Ammon's horn (tissue), 1 donor: ENCODE results near the gene IRX2.

Source experiments
- DNase-seq: peaks from one replicate; pipeline ENCODE4 v3.0.0-alpha.2; 2016; ENCODE audit warnings: low spot score

The IRX2 gene

DNA sequence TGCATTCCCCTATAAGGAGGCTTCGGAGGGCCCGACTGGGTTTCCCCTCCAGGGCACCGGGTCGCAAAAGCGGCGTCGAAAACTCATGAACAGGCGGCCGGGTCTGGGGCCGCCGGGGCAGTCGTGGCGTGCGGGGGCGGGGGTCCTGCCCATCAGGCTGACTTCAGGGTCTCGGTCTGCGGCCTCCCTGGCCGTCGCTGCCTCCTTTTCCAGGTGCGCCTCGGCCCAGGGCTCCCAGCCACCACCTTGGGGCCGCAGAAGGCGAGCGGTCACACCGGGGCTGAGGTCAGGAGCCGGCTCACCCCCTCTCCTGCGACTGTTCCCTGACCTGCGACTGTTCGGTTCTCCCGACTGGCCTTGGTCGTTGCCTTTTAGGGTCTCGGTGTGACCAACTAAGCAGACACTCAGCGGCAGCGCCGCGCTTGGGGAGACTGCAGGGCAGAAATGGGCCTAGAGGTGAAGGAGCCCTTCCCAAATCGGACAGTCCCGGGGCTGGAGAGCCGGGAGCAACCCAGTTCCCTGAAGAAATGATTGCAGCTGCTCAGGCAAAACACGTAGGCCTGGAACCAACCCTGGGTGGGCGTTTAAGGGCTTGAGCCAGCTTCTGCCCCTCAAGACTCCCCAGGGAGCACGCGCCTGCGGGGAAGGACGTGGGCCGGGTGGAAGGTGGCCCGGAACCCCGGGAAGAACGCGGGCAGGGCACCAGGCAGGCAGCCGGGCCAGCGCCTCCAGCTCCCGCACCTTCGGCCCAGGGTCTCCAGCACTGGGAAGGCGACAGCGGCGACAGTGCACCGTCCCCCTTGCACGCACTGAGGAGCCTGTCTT, 11.2 kb downstream of the IRX2 start:
- no peak for DNase-seq

- DNase-seq: no peak
Observed at GRCh38 chr5:2739360-2740050, 12.0 kb downstream of the IRX2 start.

DNA sequence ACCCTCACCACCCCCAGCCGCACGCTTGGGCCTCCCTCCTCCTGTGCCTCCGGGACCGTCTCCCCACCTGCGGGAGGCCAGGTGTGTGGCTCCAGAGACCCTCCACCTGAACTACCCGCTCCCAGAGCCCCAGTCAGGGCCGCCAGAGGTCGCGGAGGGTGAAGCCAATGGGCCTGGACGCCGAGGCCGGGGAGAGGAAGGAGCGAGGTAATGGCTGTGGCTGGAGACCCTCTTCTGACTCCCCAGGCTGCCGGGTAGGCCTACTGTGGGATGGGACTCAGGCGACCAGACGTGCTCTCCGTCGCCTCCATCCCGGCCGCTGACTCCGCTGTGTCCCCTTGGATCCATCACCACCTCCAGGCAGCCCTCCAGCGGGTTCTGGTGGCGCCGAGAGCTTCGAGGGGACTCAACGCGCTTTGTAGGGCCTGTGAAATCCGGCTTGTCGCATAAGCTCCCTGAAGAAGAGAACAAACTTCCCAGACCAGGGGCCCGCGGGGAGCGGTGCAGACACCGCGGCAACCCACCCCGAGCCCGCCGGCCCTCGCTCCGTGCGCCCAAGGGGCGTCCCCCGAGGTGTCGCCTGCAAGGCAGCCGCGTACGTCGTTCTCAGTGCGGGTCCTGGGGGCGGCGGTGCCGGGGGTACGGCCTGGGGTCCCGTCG, 12.6 kb downstream of the IRX2 start:
- no peak for DNase-seq

- no peak for DNase-seq
Observed at GRCh38 chr5:2738156-2738699, 13.2 kb downstream of the IRX2 start.

- DNase-seq: no peak
Observed at GRCh38 chr5:2737273-2738155, 14.0 kb downstream of the IRX2 start.

DNA sequence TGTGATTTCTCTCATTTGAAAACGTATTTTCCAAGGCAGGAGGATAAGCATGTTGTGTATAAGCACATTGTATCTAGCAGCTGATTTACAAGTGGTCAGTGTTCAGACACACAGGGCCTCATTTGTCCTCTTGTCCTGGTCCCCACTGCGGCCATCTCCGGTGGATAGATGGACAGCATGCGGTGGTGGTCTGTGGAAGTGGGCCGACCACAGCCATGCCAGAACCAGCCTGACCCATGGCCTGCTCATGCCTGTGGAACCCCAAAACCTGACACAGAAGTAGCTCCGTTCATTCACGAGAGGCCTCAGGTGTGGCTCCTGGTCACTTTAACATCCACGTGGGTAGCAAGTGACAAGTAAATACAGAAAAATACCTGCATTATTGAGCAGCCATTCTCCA, 14.6 kb downstream of the IRX2 start:
- DNase-seq: no peak

DNA sequence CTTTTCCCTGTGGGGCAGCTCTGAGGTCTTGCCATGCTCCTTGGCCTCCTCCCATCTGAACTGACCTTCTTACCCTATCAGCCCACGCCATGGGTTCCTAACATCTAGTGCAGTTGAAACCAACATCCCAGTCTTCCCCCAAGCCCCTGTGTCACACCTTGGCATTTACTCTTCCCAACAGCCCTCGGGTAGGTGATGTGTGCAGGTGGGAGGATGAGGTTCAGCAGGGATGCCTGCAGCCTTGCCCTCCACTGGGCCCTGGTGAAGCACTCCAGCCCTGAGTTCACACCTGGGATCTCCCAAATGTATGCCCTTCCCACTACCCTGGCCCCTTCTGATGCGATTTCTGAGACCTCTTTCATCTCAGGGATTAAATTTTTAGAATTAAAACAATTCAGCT, 15.5 kb downstream of the IRX2 start:
- DNase-seq: no peak

DNA sequence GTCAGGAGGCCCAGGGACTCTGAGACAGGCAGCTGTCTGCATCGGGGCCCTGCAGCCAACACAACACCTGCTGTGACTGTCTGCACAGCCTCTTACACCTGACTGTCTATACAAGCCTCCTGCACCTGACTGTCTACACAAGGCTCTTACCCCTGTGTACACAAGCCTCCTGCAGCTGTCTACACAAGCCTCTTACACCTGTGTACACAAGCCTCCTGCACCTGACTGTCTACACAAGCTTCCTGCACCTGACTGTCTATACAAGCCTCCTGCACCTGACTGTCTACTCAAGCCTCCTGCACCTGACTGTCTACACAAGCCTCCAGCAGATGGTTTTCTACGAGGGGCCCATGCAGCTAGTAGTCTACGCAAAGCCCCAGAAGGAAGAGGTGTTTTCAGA, 18.6 kb downstream of the IRX2 start:
- no peak for DNase-seq

GRCh38 chr5:2732004-2732403, 19.5 kb downstream of the IRX2 start:
- no peak for DNase-seq

DNA sequence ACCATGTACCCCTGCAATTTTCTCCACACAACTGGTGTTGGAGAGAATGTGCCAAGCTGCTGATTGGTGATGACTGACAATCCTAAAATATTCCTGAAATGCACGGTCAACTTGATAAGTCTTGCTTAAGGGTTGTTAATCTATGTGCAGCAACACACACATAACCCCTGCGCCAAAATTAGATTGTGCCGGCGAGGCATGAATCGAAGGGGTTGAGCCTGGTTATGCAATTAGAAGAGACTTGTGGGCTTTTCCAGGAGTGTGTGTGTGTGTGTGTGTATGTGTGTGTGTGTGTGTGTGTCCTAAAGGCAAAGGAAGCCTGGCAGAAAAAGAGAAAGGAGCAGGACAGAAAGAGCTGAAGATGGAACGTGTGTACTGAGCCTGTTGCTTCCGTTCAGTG, 22.3 kb downstream of the IRX2 start:
- DNase-seq: no peak

- DNase-seq: no peak
Observed at GRCh38 chr5:2727550-2727949, 23.9 kb downstream of the IRX2 start.

DNA sequence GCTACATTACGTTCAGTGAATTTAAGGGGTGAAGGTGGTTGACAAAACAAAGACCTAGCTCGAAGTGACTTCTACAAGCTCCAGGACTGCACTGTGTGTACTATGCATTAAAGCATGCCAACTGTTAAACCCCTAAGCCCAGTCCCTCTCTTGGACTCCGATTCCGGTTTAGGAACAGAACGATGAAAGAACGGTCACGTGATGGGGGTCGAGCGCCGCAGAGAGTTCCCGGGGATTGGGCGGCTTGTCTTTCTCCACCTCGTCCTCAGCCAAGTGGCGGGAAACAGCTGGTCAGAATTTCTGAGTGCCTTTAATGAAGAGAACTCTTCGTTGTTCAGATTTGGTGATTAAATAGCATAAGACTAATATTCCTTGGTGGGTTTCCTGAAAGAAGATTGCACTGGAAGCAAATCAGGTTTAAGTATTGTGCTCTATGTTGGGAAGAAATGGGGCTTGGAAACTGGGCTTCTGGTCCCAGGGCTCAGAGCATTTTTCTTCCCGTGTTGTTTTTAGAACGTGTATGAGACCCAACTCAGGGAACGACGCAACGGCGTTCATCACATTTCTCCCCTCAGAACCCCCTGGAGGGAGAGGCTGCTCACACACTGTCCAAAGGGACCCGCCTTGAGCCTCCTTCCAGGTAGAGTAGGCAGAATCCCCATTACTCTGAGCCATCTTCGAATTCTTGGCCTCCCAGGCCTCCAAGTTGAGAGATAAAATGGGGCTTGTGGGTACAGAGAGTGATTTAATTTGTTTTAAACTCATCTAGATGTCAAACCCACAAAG, 25.3 kb downstream of the IRX2 start:
- no peak for DNase-seq

DNA sequence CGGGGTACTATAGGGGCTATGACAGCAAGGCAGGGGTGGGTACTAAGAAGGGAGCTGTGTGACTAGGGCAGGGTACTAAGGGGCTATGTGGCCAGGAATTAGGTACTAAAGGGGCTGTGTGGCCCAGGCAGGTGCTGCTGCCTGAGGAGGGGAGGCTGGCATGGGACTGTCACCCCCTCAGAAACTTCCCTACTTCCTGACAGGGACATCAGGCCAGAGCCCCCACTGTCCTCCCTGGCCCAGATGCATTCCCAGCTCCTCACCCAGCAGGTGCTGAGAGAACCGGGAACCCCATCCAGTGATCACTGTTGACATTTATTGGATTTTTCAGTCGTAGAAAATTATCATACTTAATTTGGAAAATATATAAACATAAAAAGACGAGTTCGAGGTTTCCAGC, 26.6 kb downstream of the IRX2 start:
- no peak for DNase-seq

- no peak for DNase-seq
Observed at GRCh38 chr5:2724031-2724581, 27.4 kb downstream of the IRX2 start.

DNA sequence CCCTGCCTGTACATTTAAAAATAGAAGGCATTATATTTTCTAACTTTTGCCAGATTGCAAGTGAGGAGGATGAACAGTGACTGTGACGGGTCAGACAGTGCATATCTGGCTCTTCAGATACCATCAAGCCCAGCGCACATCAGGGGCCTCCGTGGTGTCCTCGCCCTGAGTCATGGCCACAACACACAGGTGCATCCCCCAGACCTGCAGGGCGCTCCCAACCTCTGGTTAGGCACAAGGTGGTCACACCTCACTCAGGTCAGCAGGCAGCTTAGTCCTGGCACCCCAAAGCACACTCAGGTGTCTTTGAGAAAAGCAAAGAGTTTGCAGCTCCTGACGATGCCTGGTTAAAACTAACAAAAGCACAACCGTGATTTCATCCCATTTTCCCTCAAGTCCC, 28.6 kb downstream of the IRX2 start:
- DNase-seq: no peak

DNA sequence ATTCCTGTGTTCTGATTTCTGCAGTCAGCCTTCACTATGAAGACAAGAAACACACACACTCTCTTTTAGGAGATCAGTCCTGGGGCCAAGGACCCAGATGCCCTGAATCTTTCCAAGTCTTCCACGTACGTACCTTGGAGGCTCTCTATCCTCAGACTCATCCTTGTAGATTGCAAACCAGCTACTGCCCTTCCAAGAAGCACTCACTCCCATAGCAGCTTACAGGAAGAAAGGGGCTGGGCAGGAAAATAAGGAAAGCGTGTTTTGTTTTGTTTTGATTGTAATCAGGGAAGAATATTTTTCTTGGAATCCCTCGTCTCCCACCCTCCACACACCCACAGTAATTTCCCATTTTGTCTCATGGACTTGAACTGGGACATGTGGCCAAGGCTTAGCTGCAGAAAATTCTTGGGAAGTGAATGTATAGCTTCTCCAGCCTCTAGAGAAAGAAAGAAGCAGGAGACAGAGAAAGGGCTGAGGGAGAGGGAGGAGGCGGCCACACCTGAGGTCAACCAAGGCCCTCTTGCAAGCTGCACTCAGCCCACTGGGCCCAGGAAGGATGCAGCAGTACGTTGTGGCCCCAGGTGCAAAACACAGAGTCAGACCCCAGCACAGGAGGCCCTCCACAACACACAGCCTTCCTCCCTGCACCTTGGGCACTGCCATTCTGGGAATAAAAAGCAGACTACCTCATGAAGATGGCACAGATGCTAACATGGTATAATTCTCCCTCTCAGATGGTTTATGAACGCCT, 29.9 kb downstream of the IRX2 start:
- DNase-seq: no peak

DNA sequence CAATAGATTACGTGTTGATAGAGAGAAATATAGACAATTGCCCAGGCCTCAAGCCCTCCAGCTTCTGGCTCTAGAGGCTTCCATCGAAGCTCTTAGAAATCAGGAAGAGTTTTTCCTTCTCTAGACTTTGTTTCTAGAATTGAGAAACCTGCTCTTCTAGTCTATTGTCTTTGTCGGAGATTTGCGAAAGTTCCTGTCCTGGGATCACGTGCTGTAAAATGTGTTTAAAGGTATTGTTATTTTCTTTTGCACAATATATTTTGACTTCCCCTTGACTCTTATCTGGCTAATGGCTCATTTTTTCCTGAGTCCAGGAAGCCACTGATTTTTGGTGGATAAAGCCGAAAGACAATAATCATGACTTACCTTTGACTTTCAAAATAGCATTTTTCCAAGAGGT, 32.1 kb downstream of the IRX2 start:
- no peak for DNase-seq

GRCh38 chr5:2718115-2718514, 33.4 kb downstream of the IRX2 start:
- DNase-seq: no peak

- no peak for DNase-seq
Observed at GRCh38 chr5:2715856-2716255, 35.6 kb downstream of the IRX2 start.

DNA sequence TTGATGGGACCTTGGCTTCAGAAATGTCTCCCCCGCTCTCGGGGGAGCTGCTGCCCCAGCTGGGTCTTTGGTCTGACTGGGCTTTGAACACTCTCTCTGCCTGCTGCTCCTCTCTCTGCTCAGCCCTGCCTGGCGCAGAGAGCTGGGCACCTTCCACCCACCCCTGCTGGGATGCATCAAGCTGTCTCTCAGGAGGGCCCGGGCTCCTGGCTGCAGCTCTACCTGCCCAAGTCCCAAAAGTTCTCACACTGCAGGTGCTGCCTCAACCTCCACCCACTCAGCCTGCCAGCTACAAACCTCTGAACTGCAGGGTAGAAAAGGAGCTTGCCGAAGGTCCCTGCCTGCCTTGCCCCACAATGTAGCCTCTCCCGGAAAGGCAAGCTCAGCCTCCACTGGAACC, 36.7 kb downstream of the IRX2 start:
- DNase-seq: no peak
